PFSK-1 (cell line): ENCODE results near the gene CHADL.

ENCODE experiments used
- FOXP2 ChIP-seq: optimal IDR thresholded peaks from 2 replicates; pipeline ENCODE3; 2011; ENCODE audit warnings: borderline replicate concordance, control low read depth, inconsistent platforms; ENCODE audit not compliant: insufficient read depth; ENCODE audit errors: extremely low read length, extremely low read depth
- POLR2AphosphoS5 ChIP-seq: IDR thresholded peaks from 2 replicates; pipeline ENCODE4 v1.6.1; 2012; ENCODE audit warnings: low read depth, mild to moderate bottlenecking, control low read depth, low read length, moderate library complexity
- REST ChIP-seq, 2 experiments: IDR thresholded peaks; 2 replicates each; pipeline versions ENCODE4 v1.6.1 to v1.8.0; 2011 to 2012; ENCODE audit warnings: low read depth in 2 of 2, low read length in 2 of 2, control low read depth in 1 of 2, inconsistent platforms in 1 of 2, mild to moderate bottlenecking in 1 of 2, moderate library complexity in 1 of 2; ENCODE audit not compliant: insufficient read depth in 1 of 2
- SIN3A ChIP-seq: IDR thresholded peaks from 2 replicates; pipeline ENCODE4 v1.6.1; 2012; ENCODE audit warnings: mild to moderate bottlenecking, low read length, moderate library complexity, borderline replicate concordance; ENCODE audit not compliant: insufficient read depth
- TAF1 ChIP-seq: IDR thresholded peaks from 2 replicates; pipeline ENCODE4 v1.6.1; 2012; ENCODE audit warnings: low read length, control low read depth, borderline replicate concordance; ENCODE audit not compliant: insufficient read depth

CHADL gene

GRCh38 chr22:41237707-41238569 is 2.8 kb downstream of the CHADL start:
- TF ChIP-seq REST (IDR thresholded peaks at IDR 0.05; ENCODE audit: insufficient read depth in 1 of 2, low read depth in 2 of 2, low read length in 2 of 2) (no peak), FOXP2 (no peak), SIN3A (no peak), TAF1 (no peak), POLR2AphosphoS5 (no peak)

- TF ChIP-seq REST (IDR thresholded peaks at IDR 0.05; ENCODE audit: insufficient read depth in 1 of 2, low read depth in 2 of 2, low read length in 2 of 2) (no peak), POLR2AphosphoS5 (no peak), SIN3A (no peak), FOXP2 (no peak), TAF1 (no peak)
Measured at GRCh38 chr22:41237036-41237706, 3.6 kb downstream of the CHADL start.

GRCh38 chr22:41234815-41235695 is 5.7 kb downstream of the CHADL start:
- TF ChIP-seq TAF1, result no peak
- TF ChIP-seq POLR2AphosphoS5, result no peak
- no peak for TF ChIP-seq FOXP2
- no peak for TF ChIP-seq SIN3A
- TF ChIP-seq REST (IDR thresholded peaks at IDR 0.05; ENCODE audit: insufficient read depth in 1 of 2, low read depth in 2 of 2, low read length in 2 of 2), result no peak

GRCh38 chr22:41231369-41231768 is 9.4 kb downstream of the CHADL start:
- no peak for TF ChIP-seq POLR2AphosphoS5
- no peak for TF ChIP-seq SIN3A
- TF ChIP-seq REST (IDR thresholded peaks at IDR 0.05; ENCODE audit: insufficient read depth in 1 of 2, low read depth in 2 of 2, low read length in 2 of 2), result no peak
- no peak for TF ChIP-seq FOXP2
- TF ChIP-seq TAF1, result no peak
